HG02840 (cell line): Measurements from ENCODE around the gene FBXO10.
"Not testable (repeated sequence)": the region's sequence is repeated elsewhere in the genome, so short reads cannot be mapped to it uniquely, and the experiment has no call there.

Source experiments
- ATAC-seq: cut with Tn5 transposase; IDR thresholded peaks from one replicate; pipeline ENCODE4 v1.9.1; 2021; ENCODE audit warnings: mild to moderate bottlenecking, moderate library complexity, moderate number of reproducible peaks; ENCODE audit not compliant: unreplicated experiment, low FRiP score

Gene FBXO10

GRCh38 chr9:37575921-37576721 lies at the start of gene FBXO10:
FBXO10 (minus strand) TSS chr9:37576380; CDS start chr9:37541768, 34,612 bp downstream.
- peak; percentile 63 for ATAC-seq

- no peak for ATAC-seq
Measured at GRCh38 chr9:37625758-37626147, 49.6 kb upstream of the FBXO10 start.

- ATAC-seq = no peak
Measured at GRCh38 chr9:37625036-37625757, 49.0 kb upstream of the FBXO10 start.

- no peak for ATAC-seq
Measured at GRCh38 chr9:37624073-37624472, 47.9 kb upstream of the FBXO10 start.

GRCh38 chr9:37623267-37623666 lies 47.1 kb upstream of the FBXO10 start:
- ATAC-seq = no peak

GRCh38 chr9:37622462-37622861 lies 46.3 kb upstream of the FBXO10 start:
- no peak for ATAC-seq

- no peak for ATAC-seq
Measured at GRCh38 chr9:37621273-37622121, 45.3 kb upstream of the FBXO10 start.

GRCh38 chr9:37620396-37620795 lies 44.2 kb upstream of the FBXO10 start:
- ATAC-seq = no peak

- no peak for ATAC-seq
Measured at GRCh38 chr9:37619806-37620205, 43.6 kb upstream of the FBXO10 start.

GRCh38 chr9:37618817-37619216 lies 42.6 kb upstream of the FBXO10 start:
- no peak for ATAC-seq

GRCh38 chr9:37617832-37618231 lies 41.7 kb upstream of the FBXO10 start:
- ATAC-seq = no peak

GRCh38 chr9:37617161-37617560 lies 41.0 kb upstream of the FBXO10 start:
- no peak for ATAC-seq

GRCh38 chr9:37611961-37612360 lies 35.8 kb upstream of the FBXO10 start:
- no peak for ATAC-seq

GRCh38 chr9:37611014-37611413 lies 34.8 kb upstream of the FBXO10 start:
- ATAC-seq = no peak

GRCh38 chr9:37609735-37610397 lies 33.7 kb upstream of the FBXO10 start:
- ATAC-seq = no peak

- no peak for ATAC-seq
Measured at GRCh38 chr9:37608250-37608649, 32.1 kb upstream of the FBXO10 start.

- no peak for ATAC-seq
Measured at GRCh38 chr9:37604296-37604695, 28.1 kb upstream of the FBXO10 start.

GRCh38 chr9:37602817-37603216 lies 26.6 kb upstream of the FBXO10 start:
- ATAC-seq = no peak

GRCh38 chr9:37602061-37602460 lies 25.9 kb upstream of the FBXO10 start:
- ATAC-seq = not testable (repeated sequence)

- no peak for ATAC-seq
Measured at GRCh38 chr9:37596504-37596903, 20.3 kb upstream of the FBXO10 start.
